ENCODE measurements around the gene ENTPD8. TPM values are rescaled to one million over a fixed set of nuclear protein-coding genes. Genes with fewer than 3 reads are reported as not detected.

ENTPD8 gene, protein sequence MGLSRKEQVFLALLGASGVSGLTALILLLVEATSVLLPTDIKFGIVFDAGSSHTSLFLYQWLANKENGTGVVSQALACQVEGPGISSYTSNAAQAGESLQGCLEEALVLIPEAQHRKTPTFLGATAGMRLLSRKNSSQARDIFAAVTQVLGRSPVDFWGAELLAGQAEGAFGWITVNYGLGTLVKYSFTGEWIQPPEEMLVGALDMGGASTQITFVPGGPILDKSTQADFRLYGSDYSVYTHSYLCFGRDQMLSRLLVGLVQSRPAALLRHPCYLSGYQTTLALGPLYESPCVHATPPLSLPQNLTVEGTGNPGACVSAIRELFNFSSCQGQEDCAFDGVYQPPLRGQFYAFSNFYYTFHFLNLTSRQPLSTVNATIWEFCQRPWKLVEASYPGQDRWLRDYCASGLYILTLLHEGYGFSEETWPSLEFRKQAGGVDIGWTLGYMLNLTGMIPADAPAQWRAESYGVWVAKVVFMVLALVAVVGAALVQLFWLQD
- not detected for total RNA-seq

DNA sequence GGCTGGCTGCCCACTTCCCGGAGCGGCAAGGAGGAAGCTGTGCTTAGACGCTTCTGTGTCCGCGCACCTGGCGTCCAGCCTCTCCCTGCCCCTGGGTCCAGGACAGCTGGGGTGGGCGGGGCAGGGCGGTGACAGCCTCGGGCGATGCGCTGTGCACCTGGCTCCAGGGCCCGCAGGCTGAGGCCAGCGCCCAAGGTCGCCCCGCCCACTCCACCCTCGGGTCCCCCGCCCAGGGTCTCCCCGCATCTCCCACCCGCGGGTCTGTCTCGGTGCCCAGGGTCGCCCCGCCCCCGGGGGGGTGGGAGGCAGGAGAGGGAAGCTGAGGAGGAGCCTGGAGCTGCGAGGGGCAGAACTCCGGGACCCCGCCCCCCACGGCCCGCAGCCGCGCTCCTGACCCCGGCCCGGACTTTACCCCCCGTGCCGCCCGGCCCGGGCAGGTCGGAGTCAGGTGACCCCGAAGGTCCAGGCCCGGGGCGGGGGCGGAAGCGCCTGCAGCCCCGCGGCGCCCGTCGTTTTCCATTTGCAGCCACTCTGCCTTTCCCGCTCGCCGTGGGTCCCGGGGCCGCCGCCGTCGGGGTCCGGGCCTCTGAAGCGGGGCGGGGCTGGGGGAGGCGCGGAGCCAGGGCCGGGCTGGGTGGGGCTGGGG lies at the start of gene ENTPD8:
TSS of gene ENTPD8 (minus strand) at position 69 of the 646 bp plus-strand sequence. CDS start 3,072 bp downstream, outside the sequence.

DNA sequence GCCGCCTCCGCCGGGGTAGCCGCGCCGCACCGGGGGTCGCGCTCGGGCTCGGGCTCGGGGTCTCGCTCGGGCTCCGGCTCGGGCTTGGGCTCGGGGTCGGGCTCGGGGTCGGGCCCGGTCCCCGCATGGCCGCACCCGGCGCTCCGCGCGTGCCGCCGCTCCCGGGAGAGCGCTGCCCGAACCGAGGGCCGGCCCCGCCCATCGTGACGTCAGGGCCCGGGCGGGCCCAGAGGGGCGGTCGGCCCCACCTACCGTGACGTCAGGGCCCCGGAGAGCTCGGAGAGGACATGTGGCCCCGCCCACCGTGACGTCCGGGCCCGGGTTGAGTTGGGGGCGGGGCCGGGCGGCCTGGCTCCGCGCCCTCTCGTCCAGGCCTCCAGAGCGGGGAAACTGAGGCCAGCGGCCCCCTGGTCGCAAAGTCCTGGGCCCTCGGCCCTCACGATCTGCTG lies 18.0 kb upstream of the ENTPD8 start, which contains the start of gene NSMF:
TSS of gene NSMF (minus strand) at position 183 of the 449 bp plus-strand sequence. CDS start 232 bp downstream, outside the sequence.

DNA sequence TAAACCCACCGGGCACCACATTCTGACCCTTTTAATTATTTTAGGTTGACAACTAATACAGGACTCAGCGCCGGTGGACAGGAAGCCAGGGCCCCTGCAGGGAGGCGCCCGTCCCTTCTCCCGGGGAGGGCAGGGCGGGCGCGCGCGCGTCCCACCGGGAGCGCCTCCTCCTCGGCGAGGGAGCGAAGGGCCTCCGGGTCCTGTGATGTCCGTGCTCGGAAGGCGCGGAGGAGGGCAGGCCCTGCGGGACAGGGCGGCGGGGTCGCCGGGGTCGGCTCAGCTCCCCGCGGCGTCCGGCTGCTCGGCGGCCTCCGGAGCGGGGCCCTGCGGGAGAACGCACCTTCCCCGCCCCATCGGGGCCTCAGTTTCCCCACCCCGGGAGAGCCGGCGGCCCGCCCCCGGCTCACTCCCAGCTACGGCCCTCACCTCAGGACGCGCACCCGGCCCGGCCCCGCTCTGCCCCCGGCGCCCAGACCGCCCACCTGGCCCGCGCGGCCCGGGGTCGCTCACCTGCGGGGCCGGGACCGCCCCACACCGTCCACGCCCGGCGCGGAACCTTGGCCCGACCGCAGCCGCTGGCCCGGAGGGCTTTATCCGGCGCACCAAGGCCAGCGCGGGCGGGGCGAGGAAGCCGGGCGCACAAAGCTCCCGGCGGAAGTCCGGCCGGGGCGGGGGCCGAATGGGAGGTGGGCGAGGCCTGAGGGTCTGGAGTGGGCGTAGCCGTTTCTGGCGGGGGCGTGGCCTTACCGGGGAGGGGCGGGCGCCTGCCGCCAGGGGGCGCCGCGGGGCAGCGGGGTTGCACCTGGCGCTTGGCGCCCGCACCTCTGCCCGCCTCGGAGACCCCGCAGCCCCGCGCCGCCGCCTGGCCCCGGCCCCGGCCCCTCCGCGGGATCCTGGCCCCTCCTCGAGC lies 18.3 kb downstream of the ENTPD8 start, which contains the start of the genes EXD3 and NOXA1:
TSS of gene EXD3 (minus strand) at position 559 of the 910 bp plus-strand sequence. CDS start 27,805 bp downstream, outside the sequence.
TSS of gene NOXA1 (plus strand) at position 790 of the 910 bp plus-strand sequence. CDS start 137 bp downstream, outside the sequence.

Small RNA genes lying within 50 kb of the gene (microRNA-seq; reads per million reads assigned to microRNA genes)
- 0.83 reads per million for gene MIR7114 (ENCODE audit: borderline microRNAs expressed, borderline replicate concordance)

Other genes starting within 250 kb of the ENTPD8 start
- gene TPRN, start 240.6 kb downstream of the ENTPD8 start, total RNA-seq: 1 to 10 TPM; 9.2 to 9.7 TPM
- gene TMEM203, start 235.7 kb downstream of the ENTPD8 start, total RNA-seq: 10 to 100 TPM; 27.6 to 29.7 TPM
- gene NDOR1, start 235.7 kb downstream of the ENTPD8 start, total RNA-seq: 10 to 100 TPM; 25.2 to 30.8 TPM
- gene RNF208, start 219.1 kb downstream of the ENTPD8 start, total RNA-seq: 1 to 10 TPM; 5.0 TPM
- gene CYSRT1, start 216.2 kb downstream of the ENTPD8 start, total RNA-seq: under 1 TPM; 0.36 to 0.40 TPM
- not detected for gene RNF224, start 213.9 kb downstream of the ENTPD8 start, total RNA-seq
- not detected for gene SLC34A3, start 210.5 kb downstream of the ENTPD8 start, total RNA-seq
- 100 to 1,000 TPM; 242 to 246 TPM for gene TUBB4B, start 200.1 kb downstream of the ENTPD8 start, total RNA-seq
- gene STPG3, start 190.1 kb downstream of the ENTPD8 start, total RNA-seq: not detected
- gene NELFB, start 186.0 kb downstream of the ENTPD8 start, total RNA-seq: 10 to 100 TPM; 52.9 to 54.9 TPM
- gene TOR4A, start 163.6 kb downstream of the ENTPD8 start, total RNA-seq: 1 to 10 TPM; 8.6 to 8.8 TPM
- 1 to 10 TPM in 1 of 2 experiments, under 1 TPM in 1; 0.86 to 1.1 TPM for gene NRARP, start 139.1 kb downstream of the ENTPD8 start, total RNA-seq
- 10 to 100 TPM; 20.4 to 21.4 TPM for gene EXD3, start 18.2 kb downstream of the ENTPD8 start, total RNA-seq
- 1 to 10 TPM; 1.0 to 1.2 TPM for gene NOXA1, start 18.0 kb downstream of the ENTPD8 start, total RNA-seq
- gene NSMF, start 18.0 kb upstream of the ENTPD8 start, total RNA-seq: 10 to 100 TPM; 55.7 to 62.2 TPM
- 1 to 10 TPM; 7.0 to 7.9 TPM for gene PNPLA7, start 109.0 kb upstream of the ENTPD8 start, total RNA-seq
- gene MRPL41, start 110.5 kb upstream of the ENTPD8 start, total RNA-seq: 10 to 100 TPM; 51.9 to 52.8 TPM
- gene DPH7, start 137.6 kb upstream of the ENTPD8 start, total RNA-seq: 10 to 100 TPM; 34.6 to 37.1 TPM
- gene ZMYND19, start 149.2 kb upstream of the ENTPD8 start, total RNA-seq: 10 to 100 TPM; 26.1 to 26.8 TPM
- gene ARRDC1, start 164.3 kb upstream of the ENTPD8 start, total RNA-seq: 10 to 100 TPM; 60.1 to 65.0 TPM
- 100 to 1,000 TPM in 1 of 2 experiments, 10 to 100 TPM in 1; 97.7 to 103 TPM for gene EHMT1, start 177.6 kb upstream of the ENTPD8 start, total RNA-seq

Data from activated naive CD4-positive, alpha-beta T cell treated with anti-CD3 and anti-CD28 coated beads, Interleukin-2, amount 10 ng/mL, durations not matched to agents 5 hours and 36 hours (primary cell).